HL-60 (cell line): ENCODE data around the gene RPS23.

ENCODE experiments used
- DNase-seq, 2 experiments: peaks; one replicate each; pipeline ENCODE4 v3.0.0-alpha.2; 2010 to 2020; ENCODE audit warnings: low read depth in 1 of 2, low spot score in 1 of 2
- H3K27ac ChIP-seq: fragments of 250-450 bp; sonication (Bioruptor Pico); replicated peaks from 2 replicates; pipeline ENCODE4 v1.5.1; 2020; ENCODE audit warnings: mild to moderate bottlenecking, moderate library complexity
- H3K27me3 ChIP-seq: fragments of 250-450 bp; sonication (Bioruptor Pico); 2 replicates; pipeline ENCODE4 v1.5.1; 2021; ENCODE audit warnings: mild to moderate bottlenecking, moderate library complexity; ENCODE audit not compliant: insufficient read depth, poor library complexity, severe bottlenecking
- H3K4me3 ChIP-seq: replicated peaks from 2 replicates; pipeline ENCODE4 v1.5.1; 2011; ENCODE audit warnings: mild to moderate bottlenecking, control low read depth, low read length; ENCODE audit not compliant: insufficient read depth
- CTCF ChIP-seq: IDR thresholded peaks from one replicate; pipeline ENCODE4 v1.5.1; 2011; ENCODE audit warnings: low read length, control low read depth, inconsistent platforms; ENCODE audit not compliant: insufficient read depth
- GABPA ChIP-seq: IDR thresholded peaks from 2 replicates; pipeline ENCODE4 v1.6.1; 2012; ENCODE audit warnings: low read depth
- POLR2AphosphoS5 ChIP-seq: IDR thresholded peaks from 2 replicates; pipeline ENCODE4 v1.6.1; 2012; ENCODE audit warnings: low read depth
- REST ChIP-seq: IDR thresholded peaks from 2 replicates; pipeline ENCODE4 v1.6.1; 2012; ENCODE audit warnings: low read depth; ENCODE audit not compliant: insufficient replicate concordance
- SPI1 ChIP-seq: IDR thresholded peaks from 2 replicates; pipeline ENCODE4 v1.6.1; 2012; ENCODE audit warnings: low read depth, mild to moderate bottlenecking, borderline replicate concordance

RPS23 gene

GRCh38 chr5:82259172-82259800 lies 18.9 kb downstream of the RPS23 start:
- no peak overlapping the region for H3K4me3 ChIP-seq
- TF ChIP-seq REST (no peak), POLR2AphosphoS5 (no peak), SPI1 (no peak), GABPA (no peak), CTCF (no peak)
- no peaks in the 10 kb centered on the region for H3K27me3 ChIP-seq
- H3K27ac ChIP-seq = no peak overlapping the region
- DNase-seq = no peak

- Histone ChIP-seq H3K27me3 (no peaks in the 10 kb centered on the region), H3K27ac (no peak overlapping the region), H3K4me3 (no peak overlapping the region)
- TF ChIP-seq CTCF = no peak
- no peak for TF ChIP-seq POLR2AphosphoS5
- no peak for TF ChIP-seq REST
- TF ChIP-seq SPI1 = no peak
- no peak for TF ChIP-seq GABPA
- no peak for DNase-seq
These were observed 20.4 kb downstream of the RPS23 start for GRCh38 chr5:82257729-82258128.

GRCh38 chr5:82257247-82257646 lies 20.9 kb downstream of the RPS23 start:
- no peak for DNase-seq
- no peak for TF ChIP-seq GABPA
- Histone ChIP-seq H3K27ac (no peak overlapping the region), H3K27me3 (no peaks in the 10 kb centered on the region), H3K4me3 (no peak overlapping the region)

GRCh38 chr5:82255844-82256243 lies 22.3 kb downstream of the RPS23 start:
- no peak overlapping the region for H3K4me3 ChIP-seq
- H3K27ac ChIP-seq = no peak overlapping the region
- H3K27me3 ChIP-seq = no peaks in the 10 kb centered on the region
- DNase-seq = no peak
- no peak for TF ChIP-seq POLR2AphosphoS5
- TF ChIP-seq REST = no peak
- TF ChIP-seq GABPA = no peak
- TF ChIP-seq SPI1 = no peak
- TF ChIP-seq CTCF = no peak
